HG02973 (cell line): ENCODE results near the gene INTS6.
A peak's percentile ranks its signal among the peaks of the same experiment; 100 is the strongest.

Experiments used
- ATAC-seq: cut with Tn5 transposase; IDR thresholded peaks from one replicate; pipeline ENCODE4 v1.9.1; 2021; ENCODE audit warnings: moderate library complexity; ENCODE audit not compliant: unreplicated experiment

INTS6 gene

DNA sequence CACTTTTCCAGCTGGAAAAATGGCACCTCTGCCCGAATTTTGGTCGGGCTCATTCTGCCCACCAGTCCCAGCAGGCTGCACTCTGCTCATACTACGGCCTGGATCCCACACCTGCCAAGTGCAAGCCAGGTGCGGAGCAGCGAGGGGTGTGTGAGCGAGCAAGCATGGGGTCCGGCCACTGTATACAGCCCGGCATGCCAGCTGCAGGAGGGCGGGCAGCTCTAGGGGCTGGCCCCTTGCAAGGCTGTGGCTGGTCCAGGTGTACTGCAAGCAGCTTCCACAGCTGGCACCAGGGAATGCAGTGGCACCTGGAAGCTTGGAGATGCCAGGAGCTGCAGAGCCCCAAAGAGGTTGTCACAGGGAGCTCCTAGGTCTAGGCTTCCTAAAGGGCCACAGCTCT is 2.7 kb upstream of the INTS6 start:
- no peak for ATAC-seq

DNA sequence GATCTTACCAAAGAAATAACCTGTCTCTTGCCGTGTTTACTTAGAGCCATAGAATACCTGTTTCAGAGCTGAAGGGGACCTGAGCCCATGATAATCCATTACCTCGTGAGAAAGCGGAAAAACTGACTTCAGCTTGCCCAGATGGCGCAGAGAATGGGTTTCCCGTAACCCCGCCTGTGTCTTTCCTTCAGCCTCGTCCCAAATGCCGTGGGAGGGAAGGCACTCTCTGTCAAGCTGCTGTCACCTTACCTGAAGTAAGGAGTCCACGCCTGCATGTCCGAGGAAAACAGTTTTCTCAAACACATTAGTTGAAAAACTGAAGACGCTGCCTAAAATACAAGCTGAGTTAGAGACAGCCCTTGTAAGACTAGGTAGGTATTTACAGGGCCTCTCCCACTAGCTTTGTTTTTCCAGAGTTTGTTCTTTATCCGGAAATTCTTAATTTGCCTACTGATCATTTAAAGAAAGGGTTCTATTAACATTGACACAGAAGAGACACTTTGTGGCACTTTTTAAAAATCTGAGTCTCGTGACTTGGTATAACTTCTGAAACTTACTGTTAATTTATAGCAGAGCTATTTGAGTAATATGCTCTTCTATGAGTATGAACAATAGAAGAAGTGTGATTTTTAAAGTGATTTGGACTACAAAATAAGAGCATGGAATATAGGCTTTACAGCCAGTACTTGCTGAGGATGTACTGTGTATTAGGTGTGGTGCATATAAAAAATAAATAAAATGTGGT is 1.3 kb upstream of the INTS6 start:
- no peak for ATAC-seq

DNA sequence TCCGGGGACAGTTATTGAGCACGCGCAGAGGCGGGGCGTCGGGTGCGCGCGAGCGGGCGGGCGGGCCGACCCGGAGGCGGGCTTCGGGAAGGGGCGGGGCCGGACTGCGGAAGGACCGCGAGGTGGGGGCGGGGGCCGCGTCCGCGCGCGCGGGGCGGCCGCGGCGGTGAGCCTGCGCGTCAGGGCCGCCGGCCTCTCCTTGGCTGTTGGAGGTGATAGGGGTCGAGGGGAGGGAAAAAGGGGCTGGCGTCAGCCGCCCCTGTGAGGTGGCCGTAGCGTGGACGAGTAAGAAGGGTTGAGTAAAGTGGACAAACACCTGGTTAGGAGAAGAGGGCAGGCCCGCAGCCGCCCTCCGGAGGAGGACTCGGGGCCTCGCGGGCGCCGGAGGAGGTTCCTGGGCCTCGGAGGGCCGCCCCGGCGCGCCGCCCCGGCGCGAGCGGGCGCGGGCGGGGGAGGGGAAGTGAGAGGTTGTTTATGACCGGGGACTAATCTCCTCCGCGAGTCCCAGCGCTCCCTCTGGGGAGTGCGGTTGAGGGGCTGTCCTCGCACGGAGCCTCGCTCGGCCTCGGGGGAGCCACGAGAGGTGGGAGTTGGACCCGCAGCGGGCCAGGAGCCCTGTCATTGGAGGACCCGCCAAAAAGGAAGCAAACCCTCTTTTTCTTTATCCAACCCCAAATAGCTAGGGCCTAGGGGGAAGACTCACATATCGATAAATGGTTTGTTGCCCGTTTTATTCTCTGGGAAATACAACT is 547 bp upstream of the INTS6 start:
- peak; percentile 37 for ATAC-seq

DNA sequence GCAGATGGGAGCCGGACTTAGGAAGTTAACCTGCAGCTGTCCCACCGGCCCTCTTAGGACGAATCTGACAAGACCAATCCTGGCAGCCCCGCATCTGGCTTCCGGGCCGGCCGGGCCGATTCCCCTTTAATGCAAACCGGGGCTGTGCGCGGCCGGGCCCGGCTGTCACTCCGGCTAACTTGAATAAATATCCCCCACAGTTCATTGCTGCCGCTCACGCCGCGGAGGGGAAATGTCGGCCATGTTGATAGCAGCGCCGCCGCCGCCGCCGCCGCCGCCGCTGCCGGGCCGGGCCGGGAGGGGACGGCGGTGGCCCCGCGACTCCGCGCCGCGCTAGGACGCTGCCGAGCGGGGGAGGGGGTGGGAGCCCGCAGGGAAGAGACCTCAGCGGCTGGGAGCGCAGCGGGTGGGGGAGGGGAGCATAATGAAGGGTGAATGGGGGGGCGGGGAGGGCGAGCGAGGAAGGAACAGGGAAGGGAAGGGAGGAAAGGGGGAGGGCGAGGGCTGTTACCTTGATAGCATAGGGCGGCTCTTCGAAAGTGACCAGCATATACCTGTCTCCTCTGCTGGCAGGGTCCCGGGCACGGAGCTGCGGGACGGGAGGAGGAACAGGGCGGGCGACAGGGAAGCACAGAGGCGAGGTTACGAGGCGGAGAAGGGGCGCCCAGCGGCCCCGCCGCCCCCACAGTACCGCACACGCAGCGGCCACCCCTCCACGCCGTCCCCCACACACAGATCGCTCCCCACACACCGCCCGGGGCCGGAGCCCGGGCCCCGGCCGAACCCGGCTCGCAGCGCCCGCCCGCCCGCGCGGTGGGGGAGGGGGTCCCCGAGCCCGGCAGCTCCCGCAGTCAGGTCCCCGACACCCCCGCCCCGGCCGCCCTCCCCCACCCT is 1.1 kb downstream of the INTS6 start:
- peak; percentile 32 for ATAC-seq

DNA sequence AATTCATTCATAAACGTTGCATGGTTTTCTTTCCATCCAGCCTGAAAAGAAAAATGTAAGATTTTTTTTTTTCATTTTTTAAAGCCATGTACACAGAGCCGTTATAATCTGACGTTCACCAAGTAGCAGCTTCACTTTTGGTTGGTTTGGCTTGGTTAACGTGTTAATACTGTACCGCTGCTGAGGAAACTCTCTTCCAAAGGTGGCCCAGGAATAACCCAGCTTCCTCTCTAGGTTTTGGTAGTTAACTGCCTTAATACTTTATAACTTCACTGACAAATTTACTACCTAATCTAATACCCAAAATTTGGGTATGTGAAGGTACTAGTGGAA is 1.7 kb downstream of the INTS6 start:
- ATAC-seq: no peak

DNA sequence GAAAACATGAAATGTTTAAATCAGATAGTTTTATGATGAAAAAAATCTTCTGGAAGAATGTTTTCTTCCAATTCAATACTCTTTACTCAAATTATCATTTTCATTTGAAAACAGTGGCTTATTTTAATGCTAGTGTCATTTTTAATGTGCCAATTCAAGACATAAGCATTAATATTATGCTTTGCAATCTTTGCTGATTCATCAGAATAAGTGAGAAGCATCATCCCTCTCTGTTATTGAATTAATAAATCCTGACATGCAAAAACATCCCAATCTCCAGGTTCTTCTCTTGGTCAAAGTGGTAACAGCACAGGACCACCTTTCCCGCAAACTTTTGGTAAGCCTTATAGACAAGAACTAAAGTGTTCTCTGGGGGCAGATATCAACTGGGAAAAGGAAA is 3.8 kb downstream of the INTS6 start:
- ATAC-seq: no peak

DNA sequence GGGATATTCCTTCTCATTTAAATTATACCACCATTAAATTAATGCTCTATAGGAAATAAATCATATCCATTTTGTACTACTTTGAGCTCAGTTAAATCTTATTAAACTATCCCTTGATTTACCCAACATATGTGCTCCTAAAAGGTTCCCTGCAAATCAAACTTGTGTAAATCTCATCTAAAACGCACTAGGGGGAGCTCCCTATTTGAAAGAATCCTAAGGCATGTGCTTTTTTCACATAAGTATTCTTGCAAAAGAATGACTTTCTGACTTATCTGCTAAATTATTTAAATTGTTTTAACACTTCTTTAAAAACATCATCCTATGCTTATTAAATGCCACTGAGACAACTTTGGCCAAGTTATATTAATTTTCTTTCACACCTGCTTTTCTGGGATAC is 7.9 kb downstream of the INTS6 start:
- no peak for ATAC-seq

DNA sequence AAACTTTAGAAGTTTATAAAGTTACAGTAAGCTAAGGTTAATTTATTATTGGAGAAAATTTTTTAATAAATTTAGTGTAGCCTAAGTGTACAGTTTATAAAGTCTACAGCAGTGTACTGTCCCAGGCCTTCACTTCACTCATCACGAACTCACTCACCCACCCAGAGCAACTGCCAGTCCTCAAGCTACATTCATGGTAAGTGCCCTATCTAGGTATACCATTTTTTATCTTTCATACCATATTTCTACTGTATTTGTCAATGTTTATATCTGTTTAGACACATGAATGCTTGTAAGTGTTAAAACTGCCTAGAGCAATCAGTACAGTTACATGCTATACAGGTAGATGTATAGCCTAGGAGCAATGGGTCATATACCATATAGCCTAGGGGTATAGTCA is 12.5 kb downstream of the INTS6 start:
- ATAC-seq: no peak

DNA sequence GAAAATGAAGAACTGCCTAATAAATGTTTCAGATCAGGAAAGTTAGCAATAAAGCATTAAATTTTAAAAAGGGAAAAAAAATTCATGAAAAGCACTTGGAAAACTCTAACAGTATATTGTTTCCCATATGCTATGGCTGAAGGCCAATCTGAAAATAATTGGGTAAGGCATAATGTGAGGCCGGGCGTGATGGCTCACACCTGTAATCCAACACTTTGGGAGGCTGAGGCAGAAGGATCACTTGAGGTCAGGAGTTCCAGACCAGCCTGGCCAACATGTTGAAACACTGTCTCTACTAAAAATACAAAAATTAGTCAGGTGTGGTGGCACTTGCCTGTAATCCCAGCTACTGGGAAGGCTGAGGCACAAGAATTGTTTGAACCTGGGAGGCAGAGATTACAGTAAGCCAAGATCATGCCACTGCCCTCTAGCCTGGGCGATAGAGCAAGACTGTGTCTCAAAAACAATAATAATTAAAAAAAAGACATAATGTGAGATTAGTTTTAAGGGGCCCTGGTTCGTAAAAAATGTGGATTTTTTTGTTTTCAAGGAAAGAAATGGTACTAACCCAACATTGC is 15.2 kb downstream of the INTS6 start:
- ATAC-seq: no peak

DNA sequence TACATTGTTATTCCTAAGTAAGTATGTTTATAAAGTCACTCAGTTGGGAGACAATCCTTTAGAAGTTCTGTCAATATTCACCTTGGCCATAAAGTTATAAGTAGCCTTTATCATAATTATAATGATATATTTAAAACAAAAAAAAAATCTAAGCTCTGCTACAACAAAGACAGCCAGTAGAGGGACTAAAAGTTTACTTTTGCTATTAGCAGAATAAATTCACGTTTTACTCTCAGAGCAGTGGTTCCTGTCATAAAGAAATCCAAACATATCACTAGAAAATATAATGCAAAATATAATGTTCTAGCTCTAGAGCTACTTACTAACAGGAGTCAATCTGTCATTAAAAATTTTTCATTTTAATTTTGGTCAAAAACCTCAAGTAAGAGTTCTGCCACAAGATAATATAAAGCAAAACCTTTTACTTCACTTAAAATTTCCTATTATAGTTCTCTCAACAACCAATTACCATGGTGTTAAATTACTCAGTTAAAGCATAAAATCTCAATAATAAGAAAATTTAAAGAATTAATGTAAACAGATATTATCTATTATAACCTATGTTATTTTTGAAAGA is 17.7 kb downstream of the INTS6 start:
- ATAC-seq: no peak

DNA sequence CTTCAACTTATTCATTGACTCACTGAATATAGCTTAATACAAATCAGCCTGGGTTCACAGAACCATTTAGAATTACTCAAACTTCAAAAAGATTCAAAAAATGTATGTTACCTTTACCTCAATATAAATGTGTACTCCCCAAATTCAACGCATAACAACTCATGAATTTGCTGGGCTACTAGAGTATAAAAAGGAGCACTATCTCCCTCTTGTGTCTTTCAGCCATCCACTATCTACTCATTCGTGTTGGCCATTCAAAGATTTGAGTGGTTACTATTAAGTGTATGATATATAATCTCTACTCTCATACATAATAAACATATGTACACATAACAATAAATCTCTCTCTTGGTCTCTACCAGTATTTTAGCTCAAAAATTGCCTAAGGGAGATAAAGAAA is 20.3 kb downstream of the INTS6 start:
- no peak for ATAC-seq

DNA sequence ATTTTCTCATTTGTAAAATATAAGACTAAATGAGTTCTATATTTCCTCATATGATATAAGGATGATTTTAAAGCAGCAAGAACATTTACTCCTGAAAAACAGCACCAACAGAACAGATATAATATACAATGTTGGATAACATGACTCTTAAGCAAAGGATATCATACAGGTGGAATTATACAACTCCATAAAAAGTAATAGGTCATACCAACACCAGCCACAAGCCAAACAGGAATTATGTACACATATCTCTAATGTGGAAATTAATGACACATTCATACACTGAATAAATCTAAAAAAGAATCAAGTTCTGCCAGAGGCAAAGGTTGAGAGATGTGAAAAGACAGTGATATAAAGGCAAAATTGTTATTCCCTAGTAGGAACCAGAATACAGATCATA is 25.9 kb downstream of the INTS6 start:
- no peak for ATAC-seq

DNA sequence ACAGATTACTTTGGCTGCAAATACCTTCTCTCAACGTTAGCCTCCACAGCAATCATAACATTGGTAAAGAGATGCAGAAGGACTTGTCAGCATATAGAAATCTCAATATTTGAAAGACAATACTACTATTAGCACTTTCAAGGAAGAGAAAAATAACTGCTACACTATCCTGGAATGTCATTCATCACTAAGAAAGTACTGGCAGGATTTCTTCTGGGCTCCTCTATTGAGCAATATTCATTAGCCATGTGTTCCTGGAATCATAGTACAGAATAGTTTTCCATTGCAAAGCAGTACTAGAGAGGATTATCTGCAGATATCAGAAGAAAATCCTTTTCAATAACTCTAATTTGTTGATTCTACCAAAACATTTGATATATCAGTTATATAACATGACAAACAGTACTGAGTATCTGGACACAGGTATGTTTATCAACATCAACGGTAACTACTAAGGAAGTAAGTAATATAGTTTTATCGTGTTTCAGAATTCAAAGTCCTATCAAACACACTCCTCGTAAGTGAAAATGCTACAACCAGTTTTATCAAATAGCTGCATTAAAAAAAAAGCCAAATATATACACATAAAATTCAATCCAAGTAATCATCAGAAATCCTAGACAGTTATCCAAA is 27.3 kb downstream of the INTS6 start:
- no peak for ATAC-seq

DNA sequence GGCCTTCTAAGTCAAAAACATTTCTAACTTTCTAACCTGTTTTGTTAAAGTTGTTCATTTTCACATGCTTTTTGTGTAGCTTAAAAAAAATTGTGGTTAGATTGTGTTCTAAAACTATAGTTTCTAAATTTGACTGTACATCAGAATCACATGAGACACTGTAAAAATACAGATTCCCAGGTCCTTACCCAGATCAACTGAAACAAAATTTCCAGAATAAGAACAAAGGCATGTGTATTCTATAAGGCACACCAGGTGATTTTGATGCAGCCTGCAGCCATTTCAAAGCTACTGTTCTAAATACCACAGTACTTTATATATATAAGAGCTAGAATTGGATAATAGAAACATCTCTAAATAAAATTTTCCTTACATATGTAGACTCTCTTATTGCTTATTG is 29.1 kb downstream of the INTS6 start:
- no peak for ATAC-seq

DNA sequence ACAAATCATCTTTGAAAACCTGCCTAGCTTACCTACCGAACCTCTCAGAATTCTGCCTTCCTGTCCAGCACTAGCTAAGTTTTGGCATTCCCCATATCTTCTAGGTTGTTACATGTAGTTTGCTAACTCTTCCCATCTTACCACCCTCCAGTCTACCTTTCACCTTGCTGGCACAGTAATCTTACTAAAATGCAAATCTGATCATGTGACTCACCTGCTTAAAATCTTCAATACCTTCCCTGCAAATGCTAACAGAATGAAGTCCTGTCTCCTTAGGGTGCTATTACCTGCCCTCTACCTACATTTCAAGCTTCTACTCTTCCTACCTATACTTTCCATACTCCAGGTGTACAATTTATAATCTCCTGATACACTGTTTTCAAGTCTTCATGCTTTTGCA is 30.4 kb downstream of the INTS6 start:
- ATAC-seq: no peak

DNA sequence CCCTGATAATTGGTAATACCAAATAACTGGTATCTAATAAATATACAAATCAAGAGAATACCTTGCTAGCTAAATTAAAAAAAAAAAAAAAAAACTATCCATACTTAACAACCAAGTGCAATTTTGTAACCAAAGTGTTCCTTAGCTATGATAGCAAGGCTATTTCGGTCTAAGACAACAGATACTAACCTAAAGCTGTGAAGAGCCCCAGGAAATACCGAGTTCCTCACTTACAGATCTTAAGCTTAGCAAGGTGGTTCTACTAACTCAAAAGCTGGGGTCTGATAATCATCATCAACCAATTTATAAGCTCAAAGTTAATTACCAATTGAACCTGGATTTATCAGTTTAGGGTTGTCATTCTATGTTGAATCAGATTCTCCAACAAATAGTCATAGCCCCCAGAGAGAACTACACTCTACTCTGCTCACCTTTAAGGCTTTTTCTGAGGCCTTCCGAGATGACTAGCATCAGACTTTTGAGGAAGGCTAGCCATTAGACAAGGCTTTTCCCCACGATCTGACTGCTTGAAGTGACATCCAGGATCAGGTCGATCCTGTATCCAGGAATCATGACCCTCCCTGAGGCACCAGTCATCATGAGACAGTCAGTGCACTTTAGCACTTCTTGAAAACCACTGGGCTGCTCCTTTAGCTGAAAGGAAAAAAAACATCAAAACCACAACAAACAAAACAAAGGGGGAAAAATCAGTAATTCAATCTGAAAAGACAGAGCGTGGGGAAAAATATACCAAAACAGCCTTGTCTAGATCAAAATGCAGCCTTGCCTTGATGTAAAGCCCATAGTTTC is 31.9 kb downstream of the INTS6 start:
- ATAC-seq: no peak

DNA sequence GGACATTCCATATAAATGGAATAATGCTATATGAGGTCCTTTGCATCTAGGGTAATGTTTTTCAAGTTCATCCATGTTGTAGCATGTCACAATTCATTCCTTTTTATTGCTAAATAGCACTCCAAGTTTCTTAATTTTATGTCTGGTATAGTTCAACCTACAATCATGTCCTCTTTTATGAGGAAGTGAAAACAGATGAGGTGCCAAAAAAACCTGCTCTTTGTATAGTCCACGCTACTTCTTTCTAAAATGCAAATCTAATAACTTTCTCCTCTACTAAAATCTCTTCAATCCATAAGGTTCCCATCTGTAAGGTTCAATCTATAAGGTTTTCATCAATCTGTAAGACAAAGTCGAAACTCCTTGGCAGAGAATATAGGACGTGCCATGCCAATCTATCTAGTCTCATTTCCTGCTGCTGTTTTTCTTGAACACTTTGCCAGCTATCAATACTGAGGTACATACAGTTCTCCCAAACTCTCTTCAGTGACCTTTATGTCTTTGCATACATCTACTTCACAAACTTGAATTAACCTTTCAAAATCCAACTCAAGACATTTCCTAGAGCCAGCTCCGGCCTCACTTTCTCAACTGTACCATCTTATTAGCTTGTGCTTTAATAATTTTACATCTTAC is 33.7 kb downstream of the INTS6 start:
- ATAC-seq: peak; percentile 44

DNA sequence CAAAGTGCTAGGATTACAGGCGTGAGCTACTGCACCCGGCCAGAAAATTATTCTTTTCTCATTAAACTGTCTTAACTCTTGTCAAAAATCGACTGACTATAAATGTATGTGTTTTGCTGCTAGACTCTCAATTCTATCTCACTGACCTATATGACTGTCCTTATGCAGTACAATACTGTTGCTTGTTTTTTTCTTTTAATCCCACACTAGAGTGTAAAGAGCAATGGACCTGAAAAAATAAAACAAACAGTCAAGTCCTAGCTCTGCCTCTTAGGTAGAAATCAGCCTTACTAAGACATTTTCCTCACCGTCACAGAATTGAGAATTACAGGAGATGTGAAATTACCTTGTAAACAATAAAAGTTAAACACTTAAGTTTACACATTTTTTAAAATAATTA is 35.1 kb downstream of the INTS6 start:
- no peak for ATAC-seq

DNA sequence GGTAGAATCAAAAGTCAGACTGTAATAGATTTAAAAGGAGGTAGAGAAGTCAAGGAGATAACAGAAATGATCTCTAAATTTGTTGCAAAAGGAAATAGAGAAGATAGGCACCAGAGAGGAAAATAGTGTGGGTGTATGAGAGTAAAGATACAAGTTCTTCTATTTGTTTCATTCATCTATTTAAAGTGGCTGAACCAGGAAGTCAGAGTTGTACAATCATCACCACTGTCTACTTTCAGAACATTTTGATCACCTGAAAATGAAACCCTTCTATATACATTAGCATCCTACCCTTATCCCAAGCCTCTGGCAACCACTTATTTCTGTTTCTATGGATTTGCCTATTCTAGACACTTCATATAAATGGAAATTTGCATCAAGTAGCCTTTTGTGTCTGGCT is 36.7 kb downstream of the INTS6 start:
- ATAC-seq: peak; percentile 58
